Measurements from ENCODE around the gene TSPAN15. TPM values are rescaled to one million over a fixed set of nuclear protein-coding genes. Genes with fewer than 3 reads are reported as not detected.
A peak's percentile ranks its signal among the peaks of the same experiment; 100 is the strongest.

The TSPAN15 gene
- total RNA-seq, 1 experiment from 2014 or later: 108 TPM

DNA sequence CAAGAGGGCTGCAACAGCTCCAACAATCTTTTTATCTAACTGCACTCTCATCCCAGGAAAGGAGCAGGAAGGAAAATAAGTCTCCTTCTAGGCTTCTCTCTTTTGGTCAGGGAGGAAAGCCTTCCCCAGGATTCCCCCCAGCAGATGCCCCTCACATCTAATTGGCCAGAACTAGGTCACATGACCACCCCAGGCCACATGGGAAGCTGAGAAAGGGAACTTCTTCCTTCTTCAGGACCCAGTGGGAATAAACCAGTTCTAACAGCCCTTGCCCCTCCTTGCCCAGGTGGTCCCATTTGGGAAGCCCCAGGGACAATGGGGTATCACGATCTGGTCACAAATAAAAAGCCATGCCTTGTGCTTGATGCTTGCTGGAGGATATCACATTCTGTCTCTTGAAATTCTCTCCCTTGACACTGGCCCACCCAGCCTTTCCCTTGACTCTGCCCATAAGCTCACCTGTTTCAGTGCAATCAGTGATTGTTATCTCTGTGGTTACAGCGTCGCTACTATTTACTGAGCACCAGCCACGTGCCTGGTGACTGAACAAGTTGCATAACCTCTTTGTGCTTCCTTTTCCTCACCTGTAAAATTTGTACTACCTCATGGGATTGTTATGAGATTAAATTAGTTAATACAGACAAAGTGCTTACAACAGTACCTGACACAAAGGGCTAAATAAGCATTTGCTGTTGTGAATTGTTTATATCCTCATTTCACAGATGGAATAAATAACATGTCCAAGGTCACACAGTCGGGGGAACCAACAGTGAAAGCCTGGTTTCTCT lies 25.6 kb upstream of the TSPAN15 start:
- no peaks in the 10 kb centered on the region for H3K79me2 ChIP-seq (ENCODE audit: low read depth)
- H3K9me3 ChIP-seq (ENCODE audit: insufficient read depth, low read depth): no peaks in the 10 kb centered on the region
- H4K20me1 ChIP-seq (ENCODE audit: insufficient read depth): no peaks in the 10 kb centered on the region
- H3K27me3 ChIP-seq (ENCODE audit: insufficient read depth, low read depth): peaks cover 10% of the 10 kb centered on the region; the same call in 1 of the 2 replicates
- TF ChIP-seq, protein P1, sequence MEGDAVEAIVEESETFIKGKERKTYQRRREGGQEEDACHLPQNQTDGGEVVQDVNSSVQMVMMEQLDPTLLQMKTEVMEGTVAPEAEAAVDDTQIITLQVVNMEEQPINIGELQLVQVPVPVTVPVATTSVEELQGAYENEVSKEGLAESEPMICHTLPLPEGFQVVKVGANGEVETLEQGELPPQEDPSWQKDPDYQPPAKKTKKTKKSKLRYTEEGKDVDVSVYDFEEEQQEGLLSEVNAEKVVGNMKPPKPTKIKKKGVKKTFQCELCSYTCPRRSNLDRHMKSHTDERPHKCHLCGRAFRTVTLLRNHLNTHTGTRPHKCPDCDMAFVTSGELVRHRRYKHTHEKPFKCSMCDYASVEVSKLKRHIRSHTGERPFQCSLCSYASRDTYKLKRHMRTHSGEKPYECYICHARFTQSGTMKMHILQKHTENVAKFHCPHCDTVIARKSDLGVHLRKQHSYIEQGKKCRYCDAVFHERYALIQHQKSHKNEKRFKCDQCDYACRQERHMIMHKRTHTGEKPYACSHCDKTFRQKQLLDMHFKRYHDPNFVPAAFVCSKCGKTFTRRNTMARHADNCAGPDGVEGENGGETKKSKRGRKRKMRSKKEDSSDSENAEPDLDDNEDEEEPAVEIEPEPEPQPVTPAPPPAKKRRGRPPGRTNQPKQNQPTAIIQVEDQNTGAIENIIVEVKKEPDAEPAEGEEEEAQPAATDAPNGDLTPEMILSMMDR (conservative IDR thresholded peaks at IDR 0.05): no peak
- no peak for TF ChIP-seq EZH2 (IDR thresholded peaks at IDR 0.05; ENCODE audit: low read depth)
- no TSS peak for BruUV-seq (replicated peaks)
- H3F3A ChIP-seq (ENCODE audit: insufficient read depth, low read depth): peaks cover 27% of the 10 kb centered on the region
- peak; percentile 69 to 98 for DNase-seq
- no peaks in the 10 kb centered on the region for H3K9me2 ChIP-seq (ENCODE audit: insufficient read depth)
- CTCF ChIA-PET: interaction anchor here (0.6 to 1.5 kb wide), 3 partner anchors 17 to 211 kb away, joined by 4 to 5 read pairs (median 4); no protein-coding TSS in a partner anchor
- peaks cover 28% of the 10 kb centered on the region for H3K4me1 ChIP-seq (replicated peaks; ENCODE audit: insufficient read depth)
- POLR2A ChIA-PET (ENCODE audit: unreplicated experiment): interaction anchor here (0.5 to 0.7 kb wide), 4 partner anchors 13 to 194 kb away, joined by 3 to 6 read pairs (median 4); no protein-coding TSS in a partner anchor
- no peak overlapping the region for H2AFZ ChIP-seq
- no peak overlapping the region for H3K4me3 ChIP-seq
- H3K36me3 ChIP-seq (ENCODE audit: low read depth): no peaks in the 10 kb centered on the region
- intact Hi-C loops (cut with micrococcal nuclease; ENCODE audit: unreplicated experiment): loop anchor here (1.0 to 2.0 kb wide), 4 partner anchors 13 to 89 kb away; partner anchors contain the start of gene TSPAN15
- peak overlapping the region; percentile 44 for H3K27ac ChIP-seq
- H3K4me2 ChIP-seq: peak overlapping the region; percentile 12

DNA sequence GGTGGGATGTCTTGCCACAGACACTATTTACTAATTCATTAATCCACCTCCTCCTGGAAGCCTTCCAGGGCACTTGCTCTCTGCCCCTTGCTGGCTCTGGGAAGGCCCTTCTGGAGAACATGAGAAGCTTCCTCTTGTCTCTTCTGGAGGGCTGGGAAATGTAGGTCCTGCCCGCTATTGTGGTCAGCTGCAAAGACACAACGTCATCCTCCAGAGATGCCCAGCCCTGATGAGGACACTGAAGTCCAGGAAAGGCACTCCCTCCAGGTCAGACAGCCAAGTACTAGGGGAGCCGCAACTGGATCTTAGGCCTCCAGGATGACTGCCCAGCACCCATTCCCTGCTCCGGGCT lies 24.9 kb upstream of the TSPAN15 start:
- TF ChIP-seq, protein P1 (conservative IDR thresholded peaks at IDR 0.05): no peak
- TF ChIP-seq EZH2 (IDR thresholded peaks at IDR 0.05; ENCODE audit: low read depth): no peak
- Histone ChIP-seq H3K79me2 (ENCODE audit: low read depth) (no peaks in the 10 kb centered on the region), H3F3A (ENCODE audit: insufficient read depth, low read depth) (peaks cover 27% of the 10 kb centered on the region), H3K27me3 (ENCODE audit: insufficient read depth, low read depth) (peaks cover 10% of the 10 kb centered on the region; the same call in 1 of the 2 replicates), H3K4me1 (replicated peaks; ENCODE audit: insufficient read depth) (peaks cover 28% of the 10 kb centered on the region), H3K27ac (peak overlapping the region; percentile 44), H3K4me3 (no peak overlapping the region), H3K9me2 (ENCODE audit: insufficient read depth) (no peaks in the 10 kb centered on the region), H3K36me3 (ENCODE audit: low read depth) (no peaks in the 10 kb centered on the region), H2AFZ (no peak overlapping the region), H3K4me2 (peak overlapping the region; percentile 32), H3K9me3 (ENCODE audit: insufficient read depth, low read depth) (no peaks in the 10 kb centered on the region), H4K20me1 (ENCODE audit: insufficient read depth) (no peaks in the 10 kb centered on the region)
- peak; percentile 53 to 57 for DNase-seq
- BruUV-seq (replicated peaks): no TSS peak
- CTCF ChIA-PET: interaction anchor here (1.5 kb wide), 1 partner anchor 20 kb away, joined by 5 read pairs; no protein-coding TSS in a partner anchor
- intact Hi-C loops (cut with micrococcal nuclease; ENCODE audit: unreplicated experiment): loop anchor here (1.0 to 2.0 kb wide), 4 partner anchors 12 to 88 kb away; partner anchors contain the start of gene TSPAN15
- POLR2A ChIA-PET (ENCODE audit: unreplicated experiment): no interaction called here

DNA sequence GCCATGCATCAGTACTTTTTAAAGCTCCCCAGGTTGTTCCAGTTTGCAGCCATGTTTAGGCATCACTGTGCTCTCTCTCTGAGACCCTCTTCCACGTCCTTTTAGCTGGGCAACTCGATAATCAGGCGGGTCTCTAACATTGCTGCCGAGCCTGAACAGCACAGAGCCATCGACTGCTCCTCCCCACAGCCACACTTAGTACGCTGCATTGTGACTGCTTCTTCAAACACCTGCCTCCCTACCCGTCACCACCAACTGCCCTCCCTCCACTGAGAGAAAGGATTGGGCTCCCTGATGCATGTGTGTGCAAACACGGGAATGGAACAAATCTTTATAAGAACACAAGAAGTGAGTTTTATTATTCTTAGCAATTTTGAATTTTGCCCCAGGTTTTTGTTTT lies 23.1 kb upstream of the TSPAN15 start:
- Histone ChIP-seq H3K9me3 (ENCODE audit: insufficient read depth, low read depth) (no peaks in the 10 kb centered on the region), H3K9me2 (ENCODE audit: insufficient read depth) (no peaks in the 10 kb centered on the region), H3K4me3 (no peak overlapping the region), H3K4me1 (replicated peaks; ENCODE audit: insufficient read depth) (peaks cover 28% of the 10 kb centered on the region), H3K79me2 (ENCODE audit: low read depth) (no peaks in the 10 kb centered on the region), H3K27me3 (ENCODE audit: insufficient read depth, low read depth) (no peaks in the 10 kb centered on the region), H4K20me1 (ENCODE audit: insufficient read depth) (no peaks in the 10 kb centered on the region), H3F3A (ENCODE audit: insufficient read depth, low read depth) (peaks cover 27% of the 10 kb centered on the region), H3K27ac (no peak overlapping the region), H2AFZ (no peak overlapping the region), H3K36me3 (ENCODE audit: low read depth) (no peaks in the 10 kb centered on the region), H3K4me2 (no peak overlapping the region)
- TF ChIP-seq, protein P1 (conservative IDR thresholded peaks at IDR 0.05): no peak
- TF ChIP-seq EZH2 (IDR thresholded peaks at IDR 0.05; ENCODE audit: low read depth): no peak
- BruUV-seq (replicated peaks): no TSS peak
- CTCF ChIA-PET: no interaction called here
- DNase-seq: no peak
- intact Hi-C loops (cut with micrococcal nuclease; ENCODE audit: unreplicated experiment): no loop called here
- POLR2A ChIA-PET (ENCODE audit: unreplicated experiment): no interaction called here
